Peyer's patch (tissue), 4 donors: ENCODE measurements around the gene KRTAP2-2.

Experiments used
- CTCF ChIP-seq, 6 experiments: fragments of 450-650 bp in 4 of 6; fragments of 200-600 bp in 2 of 6; sonication (generic) in 1 of 6; IDR thresholded peaks; one replicate each; pipeline ENCODE4 v1.5.1; 2017 to 2019; ENCODE audit warnings: antibody characterized with exemption in 6 of 6, mild to moderate bottlenecking in 3 of 6, moderate library complexity in 1 of 6
- POLR2A ChIP-seq, 2 donors: fragments of 450-650 bp; IDR thresholded peaks; one replicate each; pipeline ENCODE4 v1.5.1; 2017; ENCODE audit warnings: antibody characterized with exemption in 2 of 2, mild to moderate bottlenecking in 2 of 2, moderate library complexity in 2 of 2

GRCh38 chr17:41013181-41013580 is 41.8 kb downstream of the KRTAP2-2 start:
- TF ChIP-seq CTCF (IDR thresholded peaks at IDR 0.05) (no peak), POLR2A (IDR thresholded peaks at IDR 0.05) (no peak)
